Measurements from ENCODE around the gene FADS3.

The FADS3 gene

DNA sequence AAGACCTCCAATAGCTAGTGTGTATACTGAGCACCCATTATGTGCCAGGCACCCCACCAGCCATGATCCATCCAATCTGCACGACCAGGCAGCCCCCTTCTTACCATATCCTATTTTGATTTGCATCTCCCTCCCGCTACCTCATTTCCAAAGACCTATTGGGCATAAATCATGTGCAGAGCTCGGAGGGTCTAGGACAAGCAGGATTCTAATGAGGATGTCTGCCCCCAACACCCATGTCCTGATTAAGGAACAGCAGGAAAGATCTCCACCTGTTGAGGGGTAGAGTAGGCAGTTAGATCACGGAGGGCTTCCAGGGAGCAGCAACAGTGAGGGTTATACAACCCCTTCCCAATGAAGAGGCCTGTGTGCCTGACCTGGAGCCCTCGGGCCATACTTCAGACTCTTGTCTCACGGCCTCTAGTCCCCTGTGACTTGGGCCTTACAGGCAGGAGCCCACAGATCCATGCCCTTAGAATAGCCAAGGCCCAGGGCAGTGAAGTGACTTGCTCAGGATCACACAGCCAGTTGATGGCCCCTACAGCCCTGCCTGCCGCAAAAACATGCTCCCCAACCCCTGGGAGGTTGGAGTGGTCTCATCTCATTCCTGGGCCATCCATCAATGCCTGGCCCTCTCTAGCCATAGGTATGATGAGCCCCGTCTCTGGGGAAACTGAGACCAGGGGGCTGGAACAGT is 22.5 kb upstream of the FADS3 start:
- DNase-seq (ENCODE audit: low read depth) = no peak

DNA sequence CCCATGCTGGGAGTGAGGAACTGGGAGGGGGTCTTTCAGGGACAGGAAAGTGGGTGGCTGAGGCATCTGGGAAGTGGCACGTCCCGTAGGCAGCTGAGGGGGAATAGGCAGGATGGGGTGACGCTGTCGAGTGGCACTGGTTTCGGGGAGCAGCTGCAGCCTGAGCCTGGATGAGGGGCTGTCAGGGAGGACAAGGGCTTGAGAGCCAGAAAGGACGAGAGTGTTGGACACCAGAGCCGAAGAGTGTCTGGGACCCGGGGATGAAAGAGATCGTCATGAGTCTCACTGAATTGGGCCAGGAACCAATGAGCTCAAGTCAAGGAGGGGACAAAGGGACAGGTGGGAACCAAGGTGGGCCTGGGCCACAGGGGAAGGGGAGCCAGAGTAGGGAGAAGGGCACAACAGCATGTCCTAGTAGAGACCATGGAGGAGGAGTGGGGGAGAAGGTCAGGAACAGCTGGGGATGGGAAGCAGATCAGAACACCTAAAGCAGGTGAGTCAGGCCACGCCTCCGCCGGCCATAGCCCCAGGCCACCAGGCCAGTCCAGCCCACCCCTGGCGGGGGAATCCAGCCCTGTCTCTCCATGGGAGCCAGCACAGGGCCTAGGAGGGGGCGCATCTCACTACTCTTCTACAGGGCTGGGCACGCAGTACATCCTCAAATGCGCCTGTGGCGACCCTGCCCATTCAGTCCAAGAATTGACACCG is 21.8 kb upstream of the FADS3 start:
- no peak for DNase-seq (ENCODE audit: low read depth)

DNA sequence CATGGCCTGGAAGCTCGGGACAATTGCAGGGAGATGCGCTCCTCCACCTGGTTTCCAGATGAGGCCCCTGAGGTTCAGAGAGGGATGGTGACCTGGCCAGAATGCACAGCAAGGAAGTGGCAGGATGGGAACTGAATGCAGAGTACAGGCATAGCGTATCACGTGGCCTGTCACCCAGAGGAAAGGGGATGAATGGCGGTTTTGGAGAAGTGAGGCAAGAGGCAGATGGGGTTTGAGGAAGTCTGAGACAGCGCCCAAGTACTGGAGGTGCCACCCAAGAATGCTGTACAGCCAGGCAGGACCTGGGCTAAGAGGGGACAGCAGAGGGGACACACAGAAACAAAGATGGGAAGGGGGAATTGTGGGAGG is 21.2 kb upstream of the FADS3 start:
- no peak for DNase-seq (ENCODE audit: low read depth)

DNA sequence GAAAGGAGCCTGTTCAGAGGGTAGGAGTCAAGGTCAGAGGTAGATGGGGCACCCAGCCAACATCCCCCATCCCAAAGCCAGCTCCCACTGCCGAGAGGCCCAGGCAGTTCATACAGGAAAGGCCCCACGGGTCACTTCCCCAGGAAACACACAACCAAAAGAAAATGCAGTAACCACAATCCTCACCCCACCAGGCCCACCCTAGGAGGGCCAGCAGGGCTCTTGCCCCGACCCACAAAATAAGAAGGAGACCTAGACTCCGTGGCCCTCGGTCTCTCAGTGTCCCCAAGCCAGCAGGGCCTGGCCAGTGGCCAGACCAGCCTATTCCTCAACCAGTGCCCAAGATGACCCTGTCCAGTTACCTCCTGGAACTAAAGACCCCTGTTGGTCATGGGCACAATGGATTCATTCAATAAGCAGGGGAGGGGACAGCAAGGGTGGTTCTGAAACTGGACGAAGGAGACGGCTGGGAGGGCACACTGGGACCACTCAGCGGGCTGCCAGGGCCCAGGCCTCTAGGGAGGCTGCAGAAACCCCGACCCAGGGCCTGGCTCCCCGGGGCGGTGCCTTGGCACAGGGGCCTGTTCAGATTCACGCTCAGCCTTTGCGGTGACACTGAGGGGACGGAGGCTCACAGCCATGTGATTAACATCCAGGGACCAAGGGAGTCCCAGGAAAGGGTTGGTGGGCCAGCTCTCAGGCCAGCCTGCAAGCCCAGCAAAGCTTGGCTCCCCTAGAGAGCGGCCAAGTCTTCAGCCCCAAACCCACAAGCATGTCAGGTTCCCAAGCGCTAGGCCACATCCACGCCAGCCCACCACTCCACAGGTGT is 20.6 kb upstream of the FADS3 start:
- no peak for DNase-seq (ENCODE audit: low read depth)

DNA sequence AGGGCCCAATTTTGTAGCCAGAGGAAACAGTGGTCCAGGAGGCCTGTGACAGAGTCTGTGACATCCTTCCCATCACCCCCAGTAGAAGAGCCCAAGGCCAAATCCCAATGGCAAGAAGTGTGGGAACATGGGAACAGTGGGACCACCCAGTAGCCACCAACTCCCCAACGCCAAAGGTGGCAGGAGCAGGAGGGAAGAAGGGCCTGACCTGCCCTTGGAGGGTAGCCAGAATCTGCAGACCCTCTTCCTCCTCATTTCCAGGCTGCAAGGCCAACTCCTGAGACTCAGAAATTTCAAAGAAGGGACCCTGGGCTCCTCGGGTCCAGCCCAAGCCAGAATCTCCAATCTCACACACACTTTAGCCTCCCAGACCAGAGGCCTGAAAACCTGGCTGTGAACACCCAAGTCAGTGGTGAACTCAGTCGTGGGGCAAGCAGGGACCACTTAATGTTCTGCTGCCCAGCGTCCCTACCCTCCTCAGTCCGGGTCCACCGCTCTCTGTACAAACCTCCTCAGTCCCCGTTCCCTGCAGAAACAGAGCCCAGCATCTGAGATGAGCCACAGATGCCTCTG is 19.9 kb upstream of the FADS3 start:
- no peak for DNase-seq (ENCODE audit: low read depth)

DNA sequence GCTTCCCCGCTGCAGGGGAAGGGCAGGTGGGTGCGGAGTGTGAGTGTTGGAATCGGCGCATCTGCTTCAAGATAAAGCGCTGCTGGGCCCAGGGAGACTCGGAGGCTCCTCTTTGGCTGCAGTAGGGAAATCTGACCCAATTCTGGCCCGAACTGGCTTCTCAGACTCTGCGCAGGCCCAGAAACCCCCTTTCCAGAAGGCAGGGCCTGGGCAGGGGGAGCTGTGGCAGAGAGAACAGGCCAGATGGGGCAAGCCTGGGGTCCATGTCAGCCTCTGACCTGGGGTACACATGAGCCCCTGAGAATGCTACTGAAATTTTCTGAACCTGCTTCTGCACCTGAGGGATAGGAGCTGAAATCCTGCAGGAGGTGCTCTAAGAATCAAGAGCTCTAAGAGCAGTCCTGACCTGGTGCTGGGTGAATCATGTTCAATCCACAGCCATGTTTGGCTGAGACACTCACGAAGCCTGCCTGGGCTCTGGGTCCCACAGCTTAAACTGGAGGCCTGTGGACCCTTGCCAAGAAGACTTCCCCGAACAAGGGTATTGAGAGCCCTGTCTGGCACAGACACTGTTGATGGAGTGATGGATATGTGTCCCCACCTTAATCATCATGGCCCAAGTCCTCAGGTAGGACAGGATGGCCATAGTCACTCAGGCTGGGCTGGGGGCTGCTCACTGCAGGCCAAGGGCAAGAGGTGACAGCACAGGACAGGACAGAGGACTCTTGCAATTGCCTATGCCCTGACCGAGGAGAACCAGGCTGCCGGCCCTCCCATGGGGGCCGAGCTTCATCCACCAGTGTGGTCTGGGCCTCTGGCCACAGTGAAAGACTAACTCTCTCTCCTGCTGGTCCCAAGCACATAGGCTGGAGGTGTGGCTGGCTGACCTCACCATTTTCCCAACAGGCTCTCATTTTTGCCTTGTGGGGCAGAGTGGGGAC is 19.1 kb upstream of the FADS3 start:
- no peak for DNase-seq (ENCODE audit: low read depth)

DNA sequence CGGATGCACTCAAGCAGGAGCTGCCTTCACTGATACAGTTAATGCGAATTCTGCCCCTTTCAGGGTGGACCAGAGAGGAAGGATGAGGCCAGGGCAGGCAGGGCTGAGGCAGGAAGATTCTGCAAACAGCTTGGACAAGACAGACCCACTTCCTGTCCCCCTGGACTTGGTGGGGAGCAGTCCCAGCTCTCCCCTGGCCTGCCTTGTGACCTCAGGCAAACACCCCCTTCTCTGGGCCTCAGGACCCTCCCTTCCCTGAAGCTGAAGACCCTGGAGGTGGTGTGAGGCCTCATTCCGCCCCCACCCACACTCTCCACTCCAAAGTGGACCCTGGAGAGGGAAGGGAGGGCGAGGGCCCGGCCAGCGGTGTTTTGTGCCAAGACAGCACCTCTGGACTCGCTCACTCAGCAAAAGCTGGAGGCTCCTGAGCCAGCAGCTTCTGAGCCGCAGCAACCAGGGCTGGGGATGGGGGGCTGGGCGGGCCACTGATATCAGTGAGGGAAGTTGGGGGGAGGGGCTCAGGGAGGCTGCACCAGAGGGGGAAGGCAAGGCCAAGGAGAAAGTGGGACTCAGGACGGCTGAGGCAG is 17.5 kb upstream of the FADS3 start:
- no peak for DNase-seq (ENCODE audit: low read depth)

DNA sequence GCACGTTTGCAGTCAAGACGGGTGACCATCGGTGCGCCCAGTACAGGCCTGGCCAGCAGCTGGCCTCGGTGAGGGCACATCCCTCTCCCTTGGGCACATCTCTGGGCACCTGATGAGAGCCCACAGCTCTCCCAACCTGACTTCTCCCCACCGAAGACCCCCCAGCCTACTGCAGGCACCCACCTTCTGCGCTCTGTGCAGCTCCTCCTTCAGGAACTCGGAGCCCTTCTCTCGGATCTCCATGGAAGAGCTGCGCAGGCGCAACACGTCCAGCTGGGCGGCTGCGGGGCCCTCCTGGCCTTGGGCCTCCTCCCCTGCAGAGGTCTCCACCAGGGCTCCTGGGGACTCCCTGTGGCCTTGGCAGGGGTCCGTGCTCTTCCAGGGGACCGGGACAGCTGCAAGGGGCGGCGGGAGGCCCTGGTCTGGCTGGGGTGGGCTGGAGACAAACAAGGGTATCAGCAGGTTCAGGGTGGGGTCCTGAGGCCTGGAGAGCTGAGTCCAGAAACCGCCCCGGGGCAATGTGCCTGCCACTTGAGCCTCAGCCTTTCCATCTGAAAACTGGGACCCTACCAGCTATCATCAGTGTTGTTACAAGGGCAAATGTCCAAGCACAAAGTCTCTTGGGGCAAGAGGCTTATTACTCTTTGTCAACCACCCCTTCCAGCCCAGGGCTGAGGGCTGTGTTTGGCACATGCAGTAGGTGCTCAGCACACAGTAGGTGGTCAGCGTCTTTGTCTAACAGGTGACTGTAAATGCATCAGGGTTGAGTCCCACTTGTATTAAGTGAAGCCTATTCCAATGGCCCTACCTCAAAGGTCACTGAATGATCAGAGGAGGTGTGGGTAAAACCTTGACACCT is 16.8 kb upstream of the FADS3 start:
- no peak for DNase-seq (ENCODE audit: low read depth)

DNA sequence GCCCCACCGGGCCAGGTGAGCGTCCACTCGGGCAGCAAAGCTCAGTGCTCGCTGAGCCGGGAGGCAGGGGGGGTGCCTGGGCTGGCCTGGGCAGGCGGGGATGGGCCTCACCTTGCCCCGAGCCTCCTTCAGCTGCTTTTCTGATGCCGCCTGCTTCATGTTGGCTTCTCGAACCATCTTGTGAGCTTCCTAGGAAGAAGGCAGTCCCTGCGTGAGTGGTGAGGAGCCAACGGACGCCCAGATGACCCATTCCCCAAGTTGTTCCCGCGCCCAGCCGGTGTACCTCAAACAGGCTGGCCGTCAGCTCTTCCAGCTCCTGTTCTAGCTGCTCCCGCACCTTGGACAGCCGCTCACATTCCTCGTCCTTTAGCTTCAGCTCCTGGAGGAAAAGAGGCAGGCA is 15.9 kb upstream of the FADS3 start:
- no peak for DNase-seq (ENCODE audit: low read depth)

DNA sequence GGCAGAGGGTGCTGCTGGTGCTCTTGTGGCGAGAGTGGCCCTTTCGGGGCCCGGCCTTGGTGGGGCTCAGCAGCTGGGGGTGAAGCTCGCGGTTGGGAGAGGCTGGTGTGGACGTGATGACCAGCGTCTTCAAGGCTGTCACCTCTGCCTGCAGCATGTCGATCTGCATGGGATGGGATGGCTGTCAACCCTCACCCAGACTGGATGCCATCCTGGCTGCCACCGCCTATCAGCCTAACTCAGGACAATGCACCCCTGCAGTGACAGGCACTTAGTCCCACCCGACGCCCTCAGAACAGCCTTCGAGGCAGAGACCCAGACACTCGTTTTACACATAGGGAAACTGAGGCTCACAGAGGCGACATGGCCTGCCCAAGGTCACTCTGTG is 15.2 kb upstream of the FADS3 start:
- DNase-seq (ENCODE audit: low read depth) = no peak

DNA sequence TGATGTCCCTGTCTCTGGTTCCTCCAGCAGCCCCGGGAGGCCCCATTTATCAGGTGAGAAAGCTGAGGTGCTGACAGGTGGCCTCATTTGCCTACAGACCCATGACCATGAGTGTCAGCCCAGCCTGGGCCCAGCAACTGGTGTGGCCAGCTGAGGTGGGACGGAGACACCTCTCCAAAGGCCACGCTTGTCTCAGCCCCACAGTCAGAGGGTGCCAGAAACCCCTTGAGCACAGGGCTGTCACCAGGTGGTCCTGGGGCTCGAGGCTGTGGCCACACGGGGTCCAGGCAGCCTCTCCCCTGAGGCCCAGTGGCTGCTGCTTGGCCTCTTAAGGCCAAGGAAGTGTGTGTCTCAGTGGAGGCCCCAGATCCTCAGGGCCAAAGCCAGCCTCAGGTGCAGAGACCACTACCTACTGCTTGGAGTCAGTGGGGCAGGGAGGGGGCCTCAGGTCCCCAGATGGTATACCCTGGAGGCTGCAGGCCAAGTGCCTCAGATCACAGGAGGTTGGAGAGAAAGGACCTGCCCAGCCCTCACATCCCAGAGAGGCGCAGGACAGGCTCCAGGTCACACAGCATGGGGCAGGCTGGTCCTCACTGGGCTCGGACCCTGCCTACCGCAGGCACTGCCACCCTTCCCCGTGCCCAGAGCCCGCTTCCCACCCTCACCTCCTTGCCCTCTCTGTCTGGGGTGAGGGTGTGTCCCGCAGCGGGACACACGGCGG is 14.6 kb upstream of the FADS3 start:
- DNase-seq (ENCODE audit: low read depth) = no peak

DNA sequence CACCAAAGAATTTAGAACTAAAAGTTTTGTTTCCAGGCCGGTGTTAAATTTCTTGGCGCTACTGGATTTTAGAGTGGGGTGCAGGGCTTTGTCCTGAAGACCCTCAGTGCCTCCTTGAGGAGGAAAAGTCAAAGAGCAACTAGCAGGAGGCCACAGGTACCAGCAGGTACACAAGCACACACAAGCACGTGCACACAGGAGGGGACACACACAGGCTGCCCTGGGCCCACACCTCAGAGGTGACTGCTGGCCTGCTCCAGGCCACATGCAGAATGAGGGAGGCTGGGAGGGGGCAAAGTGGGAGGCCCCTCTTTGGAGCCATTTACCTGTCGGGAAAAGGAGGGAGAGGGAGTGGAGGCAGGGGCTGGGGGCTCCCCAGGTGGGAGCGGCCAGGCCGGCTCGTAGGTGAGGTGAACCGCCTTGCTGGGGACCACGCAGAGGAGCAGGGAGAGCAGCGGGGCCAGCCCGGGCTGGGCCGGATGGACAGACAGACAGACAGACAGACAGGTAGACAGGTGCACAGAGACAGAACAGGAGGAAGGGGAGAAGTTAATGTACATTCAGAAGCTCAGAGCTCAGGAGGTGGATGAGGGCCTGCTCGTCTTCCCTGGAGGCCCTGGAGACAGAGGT is 13.8 kb upstream of the FADS3 start:
- DNase-seq (ENCODE audit: low read depth) = no peak

DNA sequence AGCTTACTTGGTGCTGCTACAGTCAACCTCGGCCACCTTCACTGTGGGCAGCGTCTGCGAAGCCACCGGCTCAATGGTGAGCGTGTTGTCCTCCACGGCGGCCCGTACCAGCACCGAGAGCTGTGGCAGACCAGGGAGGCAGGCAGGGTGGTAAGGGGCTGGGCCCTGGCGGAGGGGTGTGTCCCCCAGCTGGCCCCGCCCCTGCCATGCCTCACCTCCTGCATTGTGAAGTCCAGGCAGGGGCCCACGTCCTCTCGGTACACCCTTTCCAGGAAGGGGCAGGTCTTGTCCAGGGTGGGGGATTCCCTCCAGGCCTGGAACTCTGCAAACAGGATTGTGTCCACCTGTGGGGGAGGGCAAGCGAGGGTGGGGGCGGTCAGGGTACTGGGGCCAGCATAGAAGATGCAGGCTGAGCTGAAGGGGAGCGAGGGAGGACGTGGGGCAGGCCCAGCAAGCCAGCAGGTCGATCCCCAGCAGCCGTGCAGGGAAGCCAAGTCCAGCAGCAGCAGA is 13.2 kb upstream of the FADS3 start:
- no peak for DNase-seq (ENCODE audit: low read depth)

DNA sequence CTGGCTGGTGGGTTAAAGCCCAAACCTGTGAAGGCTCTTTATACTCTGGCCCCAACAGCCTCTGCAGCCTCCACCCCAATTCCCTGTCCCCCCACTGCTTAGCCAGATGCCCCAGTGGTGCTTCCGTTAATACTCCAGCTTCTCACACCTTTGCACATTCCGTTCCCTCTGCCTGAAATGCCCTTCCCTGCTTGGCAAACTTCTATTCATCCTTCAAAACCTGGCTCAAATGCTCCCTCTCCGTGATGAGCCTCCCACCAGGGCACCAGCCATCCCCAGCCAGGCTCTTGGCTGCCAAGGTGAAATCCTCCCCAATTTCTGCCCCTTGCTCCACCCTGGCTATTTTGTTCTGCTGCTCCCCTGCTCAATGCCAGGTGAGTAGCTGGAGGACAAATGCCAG is 12.5 kb upstream of the FADS3 start:
- DNase-seq (ENCODE audit: low read depth) = no peak

DNA sequence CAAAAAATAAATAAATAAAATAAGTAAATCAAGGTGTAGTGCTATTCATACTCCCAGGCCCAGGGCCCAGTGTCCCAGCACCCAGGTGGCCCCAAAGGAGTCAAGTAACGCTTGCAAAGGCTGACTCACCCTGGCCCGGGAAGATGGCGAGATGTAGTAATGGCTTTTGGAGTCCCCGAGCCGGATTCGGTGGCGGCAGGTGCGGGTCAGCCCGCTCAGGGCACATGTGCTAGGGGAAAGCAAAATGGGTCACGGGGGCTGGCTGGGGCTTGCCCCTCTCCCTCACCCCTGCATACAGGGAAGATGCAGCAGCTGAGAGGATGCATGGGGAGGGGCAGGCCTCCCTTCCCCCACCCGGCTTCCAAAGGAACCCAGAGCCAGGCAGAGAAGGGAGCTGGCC is 11.0 kb upstream of the FADS3 start:
- no peak for DNase-seq (ENCODE audit: low read depth)

DNA sequence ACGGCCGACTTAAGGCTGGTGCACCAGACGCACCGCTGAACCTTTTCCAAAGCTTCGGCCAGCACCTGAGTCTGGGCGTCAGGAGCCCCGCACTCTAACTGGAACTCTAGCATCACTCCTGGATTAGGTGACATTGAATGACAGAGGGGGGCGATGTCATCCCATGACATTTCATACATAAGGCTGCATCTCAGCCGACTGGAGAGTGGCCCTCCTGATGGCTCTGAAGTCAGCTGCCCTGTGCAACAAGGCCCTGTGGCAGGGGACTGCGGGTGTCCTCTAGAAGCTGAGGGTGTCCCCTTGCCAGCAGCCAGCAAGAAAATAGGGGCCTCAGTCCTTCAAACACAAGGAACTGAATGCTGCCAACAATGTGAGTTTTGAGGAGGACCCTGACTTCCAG is 10.1 kb upstream of the FADS3 start:
- DNase-seq (ENCODE audit: low read depth) = no peak

DNA sequence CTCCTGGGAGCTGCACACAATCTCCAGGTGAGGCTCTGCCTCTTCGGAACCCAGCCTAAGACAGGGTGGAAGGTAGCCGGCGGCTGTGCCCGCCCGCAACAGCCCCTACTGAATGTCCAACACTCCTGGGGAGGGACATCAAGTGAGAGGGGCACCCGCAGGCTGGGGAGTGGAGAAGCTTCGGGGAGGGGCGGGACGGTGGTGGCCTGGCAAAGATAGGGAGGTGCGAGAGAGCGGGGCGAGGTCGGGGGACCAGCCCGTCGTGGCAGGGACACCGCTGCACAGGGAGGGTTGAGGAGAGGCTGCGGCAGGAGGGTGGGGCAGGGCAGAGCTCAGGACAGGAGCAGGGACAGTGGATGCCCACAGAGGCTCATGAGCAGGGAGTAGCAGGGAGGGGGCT is 8.9 kb upstream of the FADS3 start:
- no peak for DNase-seq (ENCODE audit: low read depth)

DNA sequence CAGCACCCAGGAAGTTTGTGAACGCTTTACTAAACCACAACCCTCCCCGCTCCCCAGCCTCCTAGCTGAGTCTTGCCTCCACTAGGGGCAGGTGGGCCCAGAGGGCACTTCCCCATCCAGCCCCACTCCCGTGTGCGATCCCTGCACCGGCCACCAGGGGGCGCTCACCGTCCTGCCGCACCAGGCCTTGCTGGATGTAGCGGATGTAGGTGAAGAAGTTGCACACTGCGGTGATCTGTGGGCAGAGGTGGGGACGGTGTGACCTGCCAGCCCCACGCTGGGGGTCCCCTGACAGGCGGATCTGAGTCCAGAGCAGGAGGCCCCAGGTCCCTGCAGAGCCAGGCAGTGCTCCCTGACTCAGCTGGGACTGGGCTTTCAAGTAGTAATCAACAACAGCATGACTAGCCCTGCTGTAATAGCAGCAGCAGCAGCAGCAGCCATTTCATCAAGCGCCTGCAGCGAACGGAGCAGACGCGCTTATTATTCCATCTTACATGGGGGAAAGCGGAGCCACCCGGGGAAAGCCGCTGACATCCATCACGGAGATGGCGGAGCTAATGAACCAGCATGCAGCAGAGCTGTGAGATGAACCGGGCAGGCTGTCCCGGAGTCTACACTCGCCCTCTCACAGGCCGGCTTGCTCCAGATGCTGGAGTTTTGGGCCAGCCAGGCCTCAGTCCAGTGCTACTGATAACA is 7.9 kb upstream of the FADS3 start:
- DNase-seq (ENCODE audit: low read depth) = peak; percentile 88

DNA sequence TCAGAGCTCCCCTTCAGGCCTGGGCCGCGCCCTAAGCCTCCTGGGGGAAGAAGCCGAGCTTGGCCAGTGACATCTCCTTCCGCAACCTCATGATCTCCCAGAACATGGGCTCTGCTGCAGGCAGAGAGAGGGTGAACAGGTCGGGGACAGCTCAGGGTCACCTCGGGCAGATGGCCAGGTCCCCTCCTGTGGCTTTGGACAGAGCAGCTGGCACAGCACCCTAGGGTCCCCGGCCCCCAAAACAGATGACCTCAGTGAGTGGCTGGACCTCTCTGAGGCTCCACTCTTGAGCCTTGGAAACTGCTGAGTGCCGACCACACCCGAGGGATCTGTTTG is 6.9 kb upstream of the FADS3 start:
- no peak for DNase-seq (ENCODE audit: low read depth)

All from stimulated activated CD8-positive, alpha-beta memory T cell treated with anti-CD3 and anti-CD28 coated beads, Interleukin-15, amount 100 ng/mL, for 1 hour (primary cell).